Neuronal stem cell (in vitro differentiated cells): Measurements from ENCODE around the gene CHD6.

Experiments
- DNase-seq: peaks from one replicate; pipeline ENCODE4 v3.0.0-alpha.2; 2013; ENCODE audit warnings: low spot score
- H2AFZ ChIP-seq: one replicate; pipeline ENCODE4 v1.6.1; 2013; ENCODE audit warnings: mild to moderate bottlenecking, low read length, inconsistent platforms
- H2AK5ac ChIP-seq: 2 replicates; pipeline ENCODE4 v1.6.1; 2013; ENCODE audit warnings: low read depth, mild to moderate bottlenecking, inconsistent platforms, low read length, moderate library complexity, mixed read lengths
- H2BK120ac ChIP-seq: 2 replicates; pipeline ENCODE4 v1.6.1; 2013; ENCODE audit warnings: low read depth, mild to moderate bottlenecking, inconsistent platforms, low read length, moderate library complexity, mixed read lengths
- H2BK12ac ChIP-seq: one replicate; pipeline ENCODE4 v1.6.1; 2013; ENCODE audit warnings: low read length, inconsistent platforms
- H2BK15ac ChIP-seq: 2 replicates; pipeline ENCODE4 v1.6.1; 2013; ENCODE audit warnings: mild to moderate bottlenecking, low read length, inconsistent platforms, mixed read lengths
- H2BK5ac ChIP-seq: one replicate; pipeline ENCODE4 v1.6.1; 2013; ENCODE audit warnings: inconsistent platforms, mild to moderate bottlenecking, low read length, moderate library complexity
- H3K14ac ChIP-seq: one replicate; pipeline ENCODE4 v1.6.1; 2013; ENCODE audit warnings: low read length, inconsistent platforms
- H3K18ac ChIP-seq: 2 replicates; pipeline ENCODE4 v1.6.1; 2013; ENCODE audit warnings: low read length, inconsistent platforms
- H3K23ac ChIP-seq: 2 replicates; pipeline ENCODE4 v1.6.1; 2013; ENCODE audit warnings: low read depth, mild to moderate bottlenecking, mixed read lengths, low read length, inconsistent platforms; ENCODE audit not compliant: poor library complexity
- H3K27ac ChIP-seq: replicated peaks from 3 replicates; pipeline ENCODE4 v1.5.1; 2013; ENCODE audit warnings: low read length, inconsistent platforms
- H3K27me3 ChIP-seq, 3 experiments: 2 replicates each; pipeline ENCODE4 v1.6.1; 2013; ENCODE audit warnings: low read length in 3 of 3, mild to moderate bottlenecking in 2 of 3, inconsistent platforms in 1 of 3, low read depth in 1 of 3, mixed read lengths in 1 of 3, moderate library complexity in 1 of 3; ENCODE audit not compliant: control insufficient read depth in 3 of 3, insufficient read depth in 3 of 3
- H3K36me3 ChIP-seq, 2 donors: replicated peaks in 1 of 2; 2 replicates each; pipeline ENCODE4 v1.6.1; 2013; ENCODE audit warnings: low read length in 2 of 2; ENCODE audit not compliant: control insufficient read depth in 2 of 2, insufficient read depth in 2 of 2
- H3K4ac ChIP-seq: 2 replicates; pipeline ENCODE4 v1.6.1; 2013; ENCODE audit warnings: inconsistent platforms, mild to moderate bottlenecking, low read length, moderate library complexity
- H3K4me1 ChIP-seq, 2 donors: 1 replicate in 1 of 2; 2 replicates in 1 of 2; pipeline ENCODE4 v1.6.1; 2013; ENCODE audit warnings: low read length in 2 of 2, low read depth in 1 of 2; ENCODE audit not compliant: control insufficient read depth in 2 of 2, insufficient read depth in 1 of 2
- H3K4me2 ChIP-seq: one replicate; pipeline ENCODE4 v1.6.1; 2013; ENCODE audit warnings: mild to moderate bottlenecking, low read length, inconsistent platforms; ENCODE audit not compliant: insufficient read depth, poor library complexity, severe bottlenecking
- H3K4me3 ChIP-seq, 2 donors: 2 replicates each; pipeline ENCODE4 v1.5.1; 2013; ENCODE audit warnings: low read length in 2 of 2, mild to moderate bottlenecking in 2 of 2, inconsistent platforms in 1 of 2, moderate library complexity in 1 of 2
- H3K79me1 ChIP-seq: one replicate; pipeline ENCODE4 v1.6.1; 2013; ENCODE audit warnings: low read depth, mild to moderate bottlenecking, inconsistent platforms, low read length, moderate library complexity
- H3K9ac ChIP-seq: one replicate; pipeline ENCODE4 v1.6.1; 2013; ENCODE audit warnings: mild to moderate bottlenecking, low read depth, low read length, inconsistent platforms; ENCODE audit not compliant: poor library complexity
- H3K9me3 ChIP-seq, 2 donors: replicated peaks in 1 of 2; 2 replicates each; pipeline versions ENCODE3 to v1.6.1; 2013; ENCODE audit warnings: low read length in 2 of 2, mild to moderate bottlenecking in 2 of 2, inconsistent platforms in 1 of 2, low read depth in 1 of 2, mixed read lengths in 1 of 2, moderate library complexity in 1 of 2; ENCODE audit not compliant: control insufficient read depth in 2 of 2, insufficient read depth in 1 of 2
- H4K8ac ChIP-seq: one replicate; pipeline ENCODE4 v1.6.1; 2013; ENCODE audit warnings: low read depth, mild to moderate bottlenecking, inconsistent platforms, low read length, moderate library complexity
- H4K91ac ChIP-seq: one replicate; pipeline ENCODE4 v1.6.1; 2013; ENCODE audit warnings: low read length, low read depth, mild to moderate bottlenecking, inconsistent platforms; ENCODE audit not compliant: poor library complexity
- WGBS, 2 donors: extraction: QIAGEN DNeasy Blood & Tissue Kit; methylation state at CpG; one replicate each; pipeline ENCODE4 v1.1.7; 2013; ENCODE audit warnings: missing lambda C conversion rate in 2 of 2, mixed read lengths in 1 of 2; ENCODE audit not compliant: insufficient read length in 2 of 2, insufficient replicate concordance in 1 of 2; ENCODE audit errors: extremely low coverage in 2 of 2; 5-methylcytosine and 5-hydroxymethylcytosine counted together

The CHD6 gene

DNA sequence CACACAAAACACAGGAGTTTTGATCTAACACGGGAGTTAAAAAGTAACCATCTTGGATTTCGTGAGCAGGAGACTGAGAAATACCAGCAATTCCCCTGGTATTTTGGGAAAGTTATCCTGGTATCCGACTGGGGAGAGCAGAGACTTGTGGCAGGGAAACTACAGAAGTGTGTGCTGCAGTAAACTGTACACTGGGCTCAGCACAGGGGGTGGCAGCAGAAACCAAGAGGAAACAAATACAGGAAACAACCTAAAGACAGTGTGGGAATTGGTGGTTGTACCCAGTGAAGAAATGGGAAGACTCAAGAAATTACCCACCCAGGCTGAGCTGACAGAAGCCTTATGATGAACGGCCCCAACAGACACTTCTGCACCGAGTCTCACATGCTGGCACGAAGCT is 109.8 kb downstream of the CHD6 start:
- Histone ChIP-seq H4K91ac (no peak overlapping the region), H2BK120ac (no peak overlapping the region), H3K23ac (no peak overlapping the region), H3K4me3 (no peak overlapping the region), H3K36me3 (peaks cover 7 to 64% of the 10 kb centered on the region in 2 donors), H2AK5ac (no peak overlapping the region), H2AFZ (no peak overlapping the region), H3K4ac (no peak overlapping the region), H4K8ac (no peak overlapping the region), H2BK5ac (peak overlapping the region; percentile 49), H3K9ac (no peak overlapping the region), H2BK12ac (no peak overlapping the region), H3K27me3 (peaks cover 0 to 2% (median 0%) of the 10 kb centered on the region in 3 experiments), H3K4me1 (peaks cover 0 to 2% of the 10 kb centered on the region in 2 donors), H3K79me1 (peaks cover 2% of the 10 kb centered on the region), H3K14ac (no peak overlapping the region), H2BK15ac (no peak overlapping the region), H3K4me2 (no peak overlapping the region), H3K18ac (no peak overlapping the region), H3K27ac (no peak overlapping the region), H3K9me3 (peaks cover 3 to 11% of the 10 kb centered on the region in 2 donors)
- WGBS, 2 donors, result no CpG with 5 or more reads among the region's 6 CpGs
- DNase-seq, result no peak

DNA sequence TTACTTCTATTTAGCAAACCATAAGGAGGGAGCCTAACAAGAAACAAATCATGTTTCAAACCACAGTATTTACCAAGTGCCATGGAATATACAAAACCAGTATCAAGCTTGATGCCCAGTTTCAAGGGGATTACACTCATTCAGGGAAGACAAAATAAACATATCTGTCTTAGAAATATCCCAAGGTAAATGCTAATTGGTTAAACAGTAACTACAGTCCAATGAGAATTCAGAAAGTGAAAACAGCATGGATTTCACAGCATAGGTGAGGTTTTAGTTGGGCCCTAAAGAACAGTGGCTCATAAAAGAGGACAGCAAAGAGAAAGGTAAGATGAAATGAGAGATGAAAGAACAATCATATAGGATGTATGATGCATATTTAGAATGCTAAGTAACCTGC is 110.3 kb downstream of the CHD6 start:
- no peak overlapping the region for H2BK5ac ChIP-seq
- no peak overlapping the region for H2BK12ac ChIP-seq
- no peak overlapping the region for H2BK15ac ChIP-seq
- no peak overlapping the region for H3K4me3 ChIP-seq
- H3K4me1 ChIP-seq, result peaks cover 0 to 2% of the 10 kb centered on the region in 2 donors
- no peak for DNase-seq
- no peak overlapping the region for H3K9ac ChIP-seq
- peaks cover 3 to 11% of the 10 kb centered on the region in 2 donors for H3K9me3 ChIP-seq
- no peak overlapping the region for H4K91ac ChIP-seq
- no peak overlapping the region for H2AK5ac ChIP-seq
- H2BK120ac ChIP-seq, result no peak overlapping the region
- no peak overlapping the region for H3K27ac ChIP-seq
- peaks cover 2% of the 10 kb centered on the region for H3K79me1 ChIP-seq
- H3K14ac ChIP-seq, result no peak overlapping the region
- no peak overlapping the region for H3K23ac ChIP-seq
- peaks cover 7 to 59% of the 10 kb centered on the region in 2 donors for H3K36me3 ChIP-seq
- H4K8ac ChIP-seq, result no peak overlapping the region
- no peak overlapping the region for H3K4ac ChIP-seq
- peaks cover 0 to 2% (median 0%) of the 10 kb centered on the region in 3 experiments for H3K27me3 ChIP-seq
- H3K18ac ChIP-seq, result no peak overlapping the region
- no peak overlapping the region for H2AFZ ChIP-seq
- no peak overlapping the region for H3K4me2 ChIP-seq

DNA sequence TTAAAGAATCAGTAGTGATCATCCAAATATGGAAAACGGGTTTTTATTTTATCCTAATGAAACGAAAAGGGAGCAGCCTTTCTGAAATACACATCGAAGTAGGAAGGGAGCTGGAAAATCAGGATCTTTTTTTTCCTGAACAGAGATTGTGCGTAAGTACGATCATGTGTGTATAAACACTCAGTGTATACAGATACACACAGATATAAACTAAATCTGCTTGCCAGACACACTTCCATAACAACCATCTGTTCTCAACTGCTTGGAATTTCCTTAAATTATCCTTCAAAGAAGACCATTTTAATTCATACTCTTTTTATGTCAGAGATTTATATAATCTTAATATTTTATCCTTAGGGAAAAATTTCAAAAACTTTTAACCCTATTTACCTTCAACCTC is 110.7 kb downstream of the CHD6 start:
- H3K9me3 ChIP-seq, result peaks cover 3 to 11% of the 10 kb centered on the region in 2 donors
- no peak overlapping the region for H3K9ac ChIP-seq
- no peak for DNase-seq
- H3K4ac ChIP-seq, result no peak overlapping the region
- H2BK5ac ChIP-seq, result no peak overlapping the region
- no peak overlapping the region for H3K4me2 ChIP-seq
- no peak overlapping the region for H3K4me3 ChIP-seq
- no peak overlapping the region for H2BK15ac ChIP-seq
- peaks cover 2% of the 10 kb centered on the region for H3K79me1 ChIP-seq
- H2AFZ ChIP-seq, result no peak overlapping the region
- H3K23ac ChIP-seq, result no peak overlapping the region
- peaks cover 3 to 55% of the 10 kb centered on the region in 2 donors for H3K36me3 ChIP-seq
- no peaks in the 10 kb centered on the region for H3K27me3 ChIP-seq
- no CpG with 5 or more reads among the region's 5 CpGs for whole genome bisulfite sequencing, 2 donors
- H4K8ac ChIP-seq, result no peak overlapping the region
- no peak overlapping the region for H2AK5ac ChIP-seq
- no peak overlapping the region for H4K91ac ChIP-seq
- no peak overlapping the region for H2BK12ac ChIP-seq
- no peak overlapping the region for H3K18ac ChIP-seq
- no peak overlapping the region for H2BK120ac ChIP-seq
- H3K14ac ChIP-seq, result no peak overlapping the region
- H3K4me1 ChIP-seq, result peaks cover 0 to 2% of the 10 kb centered on the region in 2 donors
- no peak overlapping the region for H3K27ac ChIP-seq

DNA sequence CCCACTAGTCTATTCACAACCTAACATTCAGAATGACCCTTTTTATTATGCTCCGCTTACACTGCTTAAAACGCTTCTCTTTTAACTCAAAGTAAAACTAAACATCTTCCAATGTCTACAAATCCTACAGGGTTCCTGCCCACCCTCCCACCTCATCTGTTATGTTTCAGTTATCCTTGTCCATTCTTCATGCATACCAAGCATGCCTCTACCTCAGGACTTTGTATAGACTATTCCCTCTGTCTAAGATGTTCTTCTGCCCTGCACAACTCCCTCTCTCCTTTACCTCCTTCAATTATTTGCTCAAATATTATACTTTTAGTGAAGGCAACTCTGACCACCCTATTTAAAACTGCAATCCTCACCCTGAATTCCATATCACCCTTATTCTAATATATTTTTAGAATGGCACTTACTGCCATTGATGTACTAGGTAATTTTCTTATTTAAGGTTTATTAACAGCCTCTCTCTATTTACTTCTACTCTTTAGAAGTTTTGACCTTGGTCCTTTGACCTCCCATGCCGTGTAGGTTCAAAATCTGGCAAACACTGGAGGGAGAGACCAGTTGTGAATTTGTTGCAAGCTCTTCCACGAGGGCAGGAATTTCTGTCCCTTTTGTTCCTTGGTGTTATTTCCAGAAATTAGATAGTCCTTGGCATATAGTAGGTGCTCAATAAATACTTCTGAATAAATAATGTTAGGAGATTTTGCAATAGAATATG is 111.8 kb downstream of the CHD6 start:
- Histone ChIP-seq H3K14ac (no peak overlapping the region), H3K4me2 (no peak overlapping the region), H2BK5ac (no peak overlapping the region), H3K4me3 (no peak overlapping the region), H2BK15ac (no peak overlapping the region), H3K4me1 (peaks cover 0 to 2% of the 10 kb centered on the region in 2 donors), H3K79me1 (peaks cover 2% of the 10 kb centered on the region), H2BK120ac (no peak overlapping the region), H3K36me3 (peaks cover 3 to 44% of the 10 kb centered on the region in 2 donors), H3K27me3 (no peaks in the 10 kb centered on the region), H3K9ac (no peak overlapping the region), H2AK5ac (no peak overlapping the region), H3K18ac (no peak overlapping the region), H4K8ac (no peak overlapping the region), H4K91ac (no peak overlapping the region), H3K27ac (no peak overlapping the region), H3K23ac (no peak overlapping the region), H2AFZ (no peak overlapping the region), H3K9me3 (peaks cover 3 to 11% of the 10 kb centered on the region in 2 donors), H3K4ac (no peak overlapping the region), H2BK12ac (no peak overlapping the region)
- DNase-seq, result no peak
- no CpG with 5 or more reads among the region's 4 CpGs for WGBS, 2 donors
